ENCODE results near the gene KIAA0825.

KIAA0825 gene

DNA sequence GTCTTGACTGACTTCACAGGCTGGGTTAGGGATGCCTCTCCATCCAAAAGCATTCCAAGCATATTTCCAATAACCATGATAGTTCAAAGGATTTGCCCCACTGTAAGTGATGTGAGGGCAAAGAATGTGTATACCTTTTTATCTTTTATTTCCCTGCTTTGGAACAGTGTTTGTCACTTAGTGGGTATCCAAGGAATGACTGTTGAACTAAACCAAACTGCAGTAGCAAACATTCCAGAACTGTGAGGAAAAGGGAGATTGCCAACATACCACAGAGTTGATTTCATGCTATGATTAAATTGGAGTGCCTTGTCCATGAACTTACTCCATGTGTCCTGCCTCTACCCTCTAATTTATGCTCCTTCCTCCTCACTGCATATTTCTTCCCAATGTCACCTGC lies 400.0 kb downstream of the KIAA0825 start:
- H3K4me2 ChIP-seq (ENCODE audit: low read length), result no peak overlapping the region
- TF ChIP-seq, protein P1, sequence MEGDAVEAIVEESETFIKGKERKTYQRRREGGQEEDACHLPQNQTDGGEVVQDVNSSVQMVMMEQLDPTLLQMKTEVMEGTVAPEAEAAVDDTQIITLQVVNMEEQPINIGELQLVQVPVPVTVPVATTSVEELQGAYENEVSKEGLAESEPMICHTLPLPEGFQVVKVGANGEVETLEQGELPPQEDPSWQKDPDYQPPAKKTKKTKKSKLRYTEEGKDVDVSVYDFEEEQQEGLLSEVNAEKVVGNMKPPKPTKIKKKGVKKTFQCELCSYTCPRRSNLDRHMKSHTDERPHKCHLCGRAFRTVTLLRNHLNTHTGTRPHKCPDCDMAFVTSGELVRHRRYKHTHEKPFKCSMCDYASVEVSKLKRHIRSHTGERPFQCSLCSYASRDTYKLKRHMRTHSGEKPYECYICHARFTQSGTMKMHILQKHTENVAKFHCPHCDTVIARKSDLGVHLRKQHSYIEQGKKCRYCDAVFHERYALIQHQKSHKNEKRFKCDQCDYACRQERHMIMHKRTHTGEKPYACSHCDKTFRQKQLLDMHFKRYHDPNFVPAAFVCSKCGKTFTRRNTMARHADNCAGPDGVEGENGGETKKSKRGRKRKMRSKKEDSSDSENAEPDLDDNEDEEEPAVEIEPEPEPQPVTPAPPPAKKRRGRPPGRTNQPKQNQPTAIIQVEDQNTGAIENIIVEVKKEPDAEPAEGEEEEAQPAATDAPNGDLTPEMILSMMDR (IDR thresholded peaks at IDR 0.05; ENCODE audit: low read depth, low read length), result no peak
- no peak for TF ChIP-seq EZH2phosphoT487 (IDR thresholded peaks at IDR 0.05; ENCODE audit: low read depth)
- no peaks in the 10 kb centered on the region for H3K79me2 ChIP-seq (ENCODE audit: low read length)
- peaks cover 20% of the 10 kb centered on the region for H3K4me1 ChIP-seq (ENCODE audit: low read length)
- no peaks in the 10 kb centered on the region for H4K20me1 ChIP-seq (ENCODE audit: insufficient read depth, low read length)
- no peaks in the 10 kb centered on the region for H3K36me3 ChIP-seq (replicated peaks; ENCODE audit: low read depth, low read length)
- H3K4me3 ChIP-seq (ENCODE audit: low read length), result no peak overlapping the region
- H3K27me3 ChIP-seq (ENCODE audit: low read depth, low read length), result no peaks in the 10 kb centered on the region
- no peaks in the 10 kb centered on the region for H3K9me3 ChIP-seq (ENCODE audit: insufficient read depth, low read length)
- no peak overlapping the region for H3K9ac ChIP-seq (ENCODE audit: low read length)
- H3K27ac ChIP-seq (ENCODE audit: low read length), result no peak overlapping the region
- no peak overlapping the region for H2AFZ ChIP-seq (ENCODE audit: low read depth, low read length)

DNA sequence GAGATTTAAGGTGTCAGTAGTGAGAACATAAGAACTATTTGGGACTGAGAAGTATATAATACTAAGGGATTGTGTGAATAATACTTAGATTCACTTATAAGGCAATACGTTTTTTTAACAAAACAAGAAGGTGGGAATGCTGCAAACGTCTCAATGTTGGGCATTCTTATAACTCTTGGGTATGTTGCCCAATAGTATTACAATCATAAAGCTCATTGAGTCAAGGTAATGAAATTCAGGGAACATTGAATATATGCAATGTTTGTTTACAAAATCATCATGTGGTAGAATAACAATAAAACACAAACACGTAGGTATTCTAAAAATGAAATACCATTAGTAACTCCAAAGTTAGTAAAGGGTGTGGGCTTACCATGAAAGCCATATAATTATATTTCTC lies 400.7 kb downstream of the KIAA0825 start:
- Histone ChIP-seq H3K79me2 (ENCODE audit: low read length) (no peaks in the 10 kb centered on the region), H3K27ac (ENCODE audit: low read length) (no peak overlapping the region), H4K20me1 (ENCODE audit: insufficient read depth, low read length) (no peaks in the 10 kb centered on the region), H3K4me1 (ENCODE audit: low read length) (peaks cover 20% of the 10 kb centered on the region), H3K27me3 (ENCODE audit: low read depth, low read length) (no peaks in the 10 kb centered on the region), H2AFZ (ENCODE audit: low read depth, low read length) (no peak overlapping the region), H3K4me2 (ENCODE audit: low read length) (no peak overlapping the region), H3K9ac (ENCODE audit: low read length) (no peak overlapping the region), H3K36me3 (replicated peaks; ENCODE audit: low read depth, low read length) (no peaks in the 10 kb centered on the region), H3K4me3 (ENCODE audit: low read length) (no peak overlapping the region), H3K9me3 (ENCODE audit: insufficient read depth, low read length) (no peaks in the 10 kb centered on the region)
- TF ChIP-seq EZH2phosphoT487 (IDR thresholded peaks at IDR 0.05; ENCODE audit: low read depth), result no peak
- TF ChIP-seq, protein P1 (IDR thresholded peaks at IDR 0.05; ENCODE audit: low read depth, low read length), result no peak

DNA sequence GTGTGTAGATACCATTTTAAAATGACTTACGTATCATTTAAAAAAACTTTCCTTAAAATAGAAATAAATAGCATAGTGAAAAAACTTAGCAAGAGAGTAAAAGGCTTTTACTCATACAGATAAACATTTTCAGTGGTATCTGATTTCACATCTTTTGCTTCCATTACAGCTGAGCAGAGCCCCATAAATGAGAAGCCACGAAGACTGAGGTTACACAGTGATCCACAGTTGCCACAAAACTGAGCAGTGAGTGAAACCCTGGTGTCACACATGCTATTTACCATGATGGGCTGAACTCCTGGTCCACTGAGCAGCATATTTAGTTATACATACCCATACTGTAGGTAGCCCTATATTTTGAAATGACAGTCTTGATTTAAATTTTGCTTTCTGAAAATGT lies 401.2 kb downstream of the KIAA0825 start:
- Histone ChIP-seq H2AFZ (ENCODE audit: low read depth, low read length) (no peak overlapping the region), H3K4me2 (ENCODE audit: low read length) (no peak overlapping the region), H3K4me1 (ENCODE audit: low read length) (peaks cover 20% of the 10 kb centered on the region), H4K20me1 (ENCODE audit: insufficient read depth, low read length) (no peaks in the 10 kb centered on the region), H3K79me2 (ENCODE audit: low read length) (no peaks in the 10 kb centered on the region), H3K9me3 (ENCODE audit: insufficient read depth, low read length) (no peaks in the 10 kb centered on the region), H3K27ac (ENCODE audit: low read length) (no peak overlapping the region), H3K4me3 (ENCODE audit: low read length) (no peak overlapping the region), H3K27me3 (ENCODE audit: low read depth, low read length) (no peaks in the 10 kb centered on the region), H3K36me3 (replicated peaks; ENCODE audit: low read depth, low read length) (no peaks in the 10 kb centered on the region), H3K9ac (ENCODE audit: low read length) (no peak overlapping the region)
- TF ChIP-seq, protein P1 (IDR thresholded peaks at IDR 0.05; ENCODE audit: low read depth, low read length), result no peak
- no peak for TF ChIP-seq EZH2phosphoT487 (IDR thresholded peaks at IDR 0.05; ENCODE audit: low read depth)

DNA sequence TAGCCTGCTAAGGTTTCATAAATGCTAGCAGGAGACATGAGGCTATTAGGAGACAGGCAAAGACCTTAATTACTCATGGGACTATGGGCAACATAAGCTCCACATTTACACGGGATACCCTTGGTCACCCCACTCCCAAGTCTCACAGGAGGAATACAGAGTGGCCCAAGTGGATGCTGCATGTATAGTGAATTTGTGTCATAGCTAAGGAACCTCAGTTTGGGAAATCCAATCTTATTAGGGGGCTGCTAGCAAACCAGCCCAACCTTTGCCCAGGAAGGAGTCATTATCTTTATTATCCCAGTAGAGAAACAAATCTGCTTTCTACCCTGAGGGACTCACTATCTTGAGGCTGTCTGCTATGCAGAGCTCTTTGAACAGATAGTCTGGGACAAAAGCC lies 405.9 kb downstream of the KIAA0825 start:
- Histone ChIP-seq H3K36me3 (replicated peaks; ENCODE audit: low read depth, low read length) (no peaks in the 10 kb centered on the region), H4K20me1 (ENCODE audit: insufficient read depth, low read length) (no peaks in the 10 kb centered on the region), H3K4me3 (ENCODE audit: low read length) (no peak overlapping the region), H3K4me2 (ENCODE audit: low read length) (no peak overlapping the region), H3K9ac (ENCODE audit: low read length) (no peak overlapping the region), H3K4me1 (ENCODE audit: low read length) (peaks cover 20% of the 10 kb centered on the region), H3K27ac (ENCODE audit: low read length) (no peak overlapping the region), H2AFZ (ENCODE audit: low read depth, low read length) (no peak overlapping the region), H3K9me3 (ENCODE audit: insufficient read depth, low read length) (no peaks in the 10 kb centered on the region), H3K27me3 (ENCODE audit: low read depth, low read length) (no peaks in the 10 kb centered on the region), H3K79me2 (ENCODE audit: low read length) (no peaks in the 10 kb centered on the region)
- TF ChIP-seq, protein P1 (IDR thresholded peaks at IDR 0.05; ENCODE audit: low read depth, low read length), result no peak
- TF ChIP-seq EZH2phosphoT487 (IDR thresholded peaks at IDR 0.05; ENCODE audit: low read depth), result no peak
